ENCODE data around the gene CAMK1G. TPM values are rescaled to one million over a fixed set of nuclear protein-coding genes. Genes with fewer than 3 reads are reported as not detected.

CAMK1G gene
- total RNA-seq, 1 experiment from 2014 or later, result not detected

- H3K4me1 ChIP-seq, result no peaks in the 10 kb centered on the region; the same call in 1 of the 2 replicates
- no peaks in the 10 kb centered on the region; the same call in 1 of the 2 replicates for H3K27me3 ChIP-seq (replicated peaks; ENCODE audit: control insufficient read depth, insufficient read depth, low read length)
- no peak for DNase-seq
- POLR2A ChIA-PET, result no interaction called here
- Mint-ChIP-seq H3K4me1 (ENCODE audit: low read depth, unreplicated experiment) (no peaks in the 10 kb centered on the region), H3K4me3 (ENCODE audit: unreplicated experiment) (no peak overlapping the region), H3K36me3 (ENCODE audit: insufficient read depth, unreplicated experiment) (no peaks in the 10 kb centered on the region), H3K9me3 (ENCODE audit: unreplicated experiment) (peaks cover 9% of the 10 kb centered on the region), H3K27me3 (ENCODE audit: insufficient read depth, unreplicated experiment) (peaks cover 17% of the 10 kb centered on the region), H3K27ac (ENCODE audit: unreplicated experiment) (no peak overlapping the region)
- no peaks in the 10 kb centered on the region for H3K9me3 ChIP-seq
- TF ChIP-seq CTCF (IDR thresholded peaks at IDR 0.05; ENCODE audit: insufficient read depth in 1 of 2, low read depth in 1 of 2, low read length in 1 of 2, severe bottlenecking in 1 of 2, unreplicated experiment in 1 of 2), result no peak
- CTCF ChIA-PET, result no interaction called here
- no peak overlapping the region for H3K4me3 ChIP-seq (ENCODE audit: low read depth, low read length)
- no TSS peak for BruUV-seq (replicated peaks)
- intact Hi-C loops (cut with micrococcal nuclease; ENCODE audit: unreplicated experiment), result loop anchor here (1.0 kb wide), 1 partner anchor 9 kb away; no protein-coding TSS in a partner anchor
- H3K36me3 ChIP-seq (ENCODE audit: control insufficient read depth, insufficient read depth, low read length), result no peaks in the 10 kb centered on the region
These were observed 10.9 kb downstream of the CAMK1G start for GRCh38 chr1:209594440-209594839.

GRCh38 chr1:209595028-209595427, 11.5 kb downstream of the CAMK1G start:
- no peak for DNase-seq
- BruUV-seq (replicated peaks), result no TSS peak
- Mint-ChIP-seq H3K27me3 (ENCODE audit: insufficient read depth, unreplicated experiment) (peaks cover 20% of the 10 kb centered on the region), H3K27ac (ENCODE audit: unreplicated experiment) (no peak overlapping the region), H3K9me3 (ENCODE audit: unreplicated experiment) (peaks cover 9% of the 10 kb centered on the region), H3K4me3 (ENCODE audit: unreplicated experiment) (no peak overlapping the region), H3K4me1 (ENCODE audit: low read depth, unreplicated experiment) (no peaks in the 10 kb centered on the region), H3K36me3 (ENCODE audit: insufficient read depth, unreplicated experiment) (no peaks in the 10 kb centered on the region)
- ChIA-PET CTCF (no interaction called here), POLR2A (no interaction called here)
- Histone ChIP-seq H3K4me1 (no peaks in the 10 kb centered on the region; the same call in 1 of the 2 replicates), H3K9me3 (no peaks in the 10 kb centered on the region), H3K36me3 (ENCODE audit: control insufficient read depth, insufficient read depth, low read length) (no peaks in the 10 kb centered on the region), H3K4me3 (ENCODE audit: low read depth, low read length) (no peak overlapping the region), H3K27me3 (replicated peaks; ENCODE audit: control insufficient read depth, insufficient read depth, low read length) (no peaks in the 10 kb centered on the region; the same call in 1 of the 2 replicates)
- TF ChIP-seq CTCF (IDR thresholded peaks at IDR 0.05; ENCODE audit: insufficient read depth in 1 of 2, low read depth in 1 of 2, low read length in 1 of 2, severe bottlenecking in 1 of 2, unreplicated experiment in 1 of 2), result no peak
- intact Hi-C loops (cut with micrococcal nuclease; ENCODE audit: unreplicated experiment), result no loop called here

- ChIA-PET CTCF (interaction anchor here (0.7 kb wide), 1 partner anchor 53 kb away, joined by 5 read pairs; no protein-coding TSS in a partner anchor), POLR2A (no interaction called here)
- TF ChIP-seq CTCF (IDR thresholded peaks at IDR 0.05; ENCODE audit: insufficient read depth in 1 of 2, low read depth in 1 of 2, low read length in 1 of 2, severe bottlenecking in 1 of 2, unreplicated experiment in 1 of 2), result no peak
- no peak for DNase-seq
- Histone ChIP-seq H3K4me1 (no peaks in the 10 kb centered on the region; the same call in 1 of the 2 replicates), H3K9me3 (no peaks in the 10 kb centered on the region), H3K27me3 (replicated peaks; ENCODE audit: control insufficient read depth, insufficient read depth, low read length) (no peaks in the 10 kb centered on the region; the same call in 1 of the 2 replicates), H3K4me3 (ENCODE audit: low read depth, low read length) (no peak overlapping the region), H3K36me3 (ENCODE audit: control insufficient read depth, insufficient read depth, low read length) (no peaks in the 10 kb centered on the region)
- BruUV-seq (replicated peaks), result no TSS peak
- H3K36me3 Mint-ChIP-seq (ENCODE audit: insufficient read depth, unreplicated experiment), result no peaks in the 10 kb centered on the region
- no peaks in the 10 kb centered on the region for H3K4me1 Mint-ChIP-seq (ENCODE audit: low read depth, unreplicated experiment)
- no peak overlapping the region for H3K4me3 Mint-ChIP-seq (ENCODE audit: unreplicated experiment)
- H3K27ac Mint-ChIP-seq (ENCODE audit: unreplicated experiment), result no peak overlapping the region
- H3K9me3 Mint-ChIP-seq (ENCODE audit: unreplicated experiment), result peaks cover 9% of the 10 kb centered on the region
- H3K27me3 Mint-ChIP-seq (ENCODE audit: insufficient read depth, unreplicated experiment), result peaks cover 17% of the 10 kb centered on the region
- intact Hi-C loops (cut with micrococcal nuclease; ENCODE audit: unreplicated experiment), result no loop called here
These were observed 12.2 kb downstream of the CAMK1G start for GRCh38 chr1:209595599-209596285.

Measured in Caco-2 (cell line).